Activated CD4-positive, alpha-beta memory T cell treated with anti-CD3 and anti-CD28 coated beads for 36 hours (primary cell): Measurements from ENCODE around the gene GRID2IP. TPM values are rescaled to one million over a fixed set of nuclear protein-coding genes. Genes with fewer than 3 reads are reported as not detected.
"Not testable (repeated sequence)": the region's sequence is repeated elsewhere in the genome, so short reads cannot be mapped to it uniquely, and the experiment has no call there.

Experiments
- CTCF ChIA-PET: fragments of 350-600 bp; sonication (Branson Sonifier 250); formaldehyde crosslinking; loops from one replicate; lab custom pipeline; 2021; ENCODE audit warnings: antibody characterized with exemption, inconsistent platforms; lab: Charles Lee
- POLR2A ChIA-PET: fragments of 350-600 bp; sonication (Branson Sonifier 250); formaldehyde crosslinking; loops from one replicate; lab custom pipeline; 2021; ENCODE audit warnings: antibody characterized with exemption; lab: Charles Lee
- DNase-seq: peaks from one replicate; pipeline ENCODE4 v3.0.0-alpha.2; 2020
- H3K27ac Mint-ChIP-seq: one replicate; pipeline ENCODE4 v1.8.0; 2021; ENCODE audit warnings: mixed read lengths
- H3K27me3 Mint-ChIP-seq: one replicate; pipeline ENCODE4 v1.8.0; 2021; ENCODE audit warnings: mixed read lengths
- H3K36me3 Mint-ChIP-seq: one replicate; pipeline ENCODE4 v1.8.0; 2021; ENCODE audit warnings: mixed read lengths
- H3K4me1 Mint-ChIP-seq: one replicate; pipeline ENCODE4 v1.8.0; 2021; ENCODE audit warnings: low read depth, mixed read lengths
- H3K4me3 Mint-ChIP-seq: one replicate; pipeline ENCODE4 v1.8.0; 2021; ENCODE audit warnings: mild to moderate bottlenecking, mixed read lengths
- H3K9me3 Mint-ChIP-seq: one replicate; pipeline ENCODE4 v1.8.0; 2021; ENCODE audit warnings: mixed read lengths
- intact Hi-C: fragments of 100-400 bp; cut with micrococcal nuclease; formaldehyde crosslinking; loops from one replicate; pipeline ENCODE4 v1.15.1; 2023
- total RNA-seq, 2 experiments: library from RNA; stranded (reverse); gene quantifications; one replicate each; pipeline ENCODE4 v1.2.3, GENCODE V29; 2021

The GRID2IP gene
- total RNA-seq, 2 experiments from 2014 or later = 0.19 to 0.21 TPM

GRCh38 chr7:6451224-6451705 lies 100.0 kb downstream of the GRID2IP start:
- Mint-ChIP-seq H3K4me3 (no peak overlapping the region), H3K4me1 (peaks cover 11% of the 10 kb centered on the region), H3K36me3 (peaks cover 3% of the 10 kb centered on the region), H3K9me3 (no peaks in the 10 kb centered on the region), H3K27ac (no peak overlapping the region), H3K27me3 (no peaks in the 10 kb centered on the region)
- intact Hi-C loops = no loop called here
- ChIA-PET CTCF (no interaction called here), POLR2A (no interaction called here)
- no peak for DNase-seq

GRCh38 chr7:6450591-6450990 lies 100.7 kb downstream of the GRID2IP start:
- POLR2A ChIA-PET, H3K4me3 Mint-ChIP-seq, CTCF ChIA-PET, H3K27ac Mint-ChIP-seq, intact Hi-C loops, DNase-seq, H3K27me3 Mint-ChIP-seq, H3K36me3 Mint-ChIP-seq, H3K9me3 Mint-ChIP-seq: not testable (repeated sequence)
- peaks cover 15% of the 10 kb centered on the region for H3K4me1 Mint-ChIP-seq

GRCh38 chr7:6449884-6450283 lies 101.4 kb downstream of the GRID2IP start:
- CTCF ChIA-PET, POLR2A ChIA-PET, intact Hi-C loops, DNase-seq, H3K9me3 Mint-ChIP-seq, H3K27me3 Mint-ChIP-seq, H3K4me3 Mint-ChIP-seq, H3K27ac Mint-ChIP-seq: not testable (repeated sequence)
- peaks cover 14% of the 10 kb centered on the region for H3K36me3 Mint-ChIP-seq
- peaks cover 21% of the 10 kb centered on the region for H3K4me1 Mint-ChIP-seq

GRCh38 chr7:6448943-6449543 lies 102.2 kb downstream of the GRID2IP start:
- no peak for DNase-seq
- POLR2A ChIA-PET = no interaction called here
- intact Hi-C loops = no loop called here
- Mint-ChIP-seq H3K4me1 (peaks cover 23% of the 10 kb centered on the region), H3K4me3 (peak overlapping the region; percentile 93), H3K36me3 (peaks cover 16% of the 10 kb centered on the region), H3K9me3 (no peaks in the 10 kb centered on the region), H3K27me3 (no peaks in the 10 kb centered on the region), H3K27ac (no peak overlapping the region)
- CTCF ChIA-PET = no interaction called here

GRCh38 chr7:6447581-6448199 lies 103.6 kb downstream of the GRID2IP start, which contains the start of gene DAGLB:
TSS of gene DAGLB (minus strand) at chr7:6447954. CDS start at chr7:6447842, 112 bp downstream.
- Mint-ChIP-seq H3K27me3 (no peaks in the 10 kb centered on the region), H3K9me3 (no peaks in the 10 kb centered on the region), H3K4me3 (peak within 1 kb of the TSS; percentile 93), H3K36me3 (peaks cover 23% of the 10 kb centered on the region), H3K27ac (peak within 1 kb of the TSS; percentile 91), H3K4me1 (peaks cover 27% of the 10 kb centered on the region)
- intact Hi-C loops = loop anchor here (1.0 kb wide), 1 partner anchor 12 kb away; no protein-coding TSS in a partner anchor
- ChIA-PET POLR2A (interaction anchor here (0.6 to 1.4 kb wide), 6 partner anchors 9 to 118 kb away, joined by 3 to 6 read pairs (median 4); no protein-coding TSS in a partner anchor), CTCF (interaction anchor here (1.4 to 2.3 kb wide), 3 partner anchors 10 to 15 kb away, joined by 4 to 11 read pairs (median 6); no protein-coding TSS in a partner anchor)
- peak; percentile 97 for DNase-seq

Other genes starting within 250 kb of the GRID2IP start
- 10 to 100 TPM in 1 of 2 experiments, 1 to 10 TPM in 1; 9.5 to 13.2 TPM for gene FAM220A, start 202.5 kb downstream of the GRID2IP start, total RNA-seq
- gene RAC1, start 176.9 kb downstream of the GRID2IP start, total RNA-seq = 100 to 1,000 TPM; 188 to 196 TPM
- 10 to 100 TPM; 12.8 to 13.6 TPM for gene DAGLB, start 103.5 kb downstream of the GRID2IP start, total RNA-seq
- gene KDELR2, start 67.3 kb downstream of the GRID2IP start, total RNA-seq = 10 to 100 TPM; 72.5 to 80.2 TPM
- gene ZDHHC4, start 26.0 kb upstream of the GRID2IP start, total RNA-seq = 10 to 100 TPM; 31.7 to 44.4 TPM
- 10 to 100 TPM; 25.9 to 27.5 TPM for gene INTS15, start 38.6 kb upstream of the GRID2IP start, total RNA-seq
- 1 to 10 TPM in 1 of 2 experiments, under 1 TPM in 1; 0.99 to 1.2 TPM for gene ZNF853, start 64.1 kb upstream of the GRID2IP start, total RNA-seq
- gene ZNF316, start 85.9 kb upstream of the GRID2IP start, total RNA-seq = 10 to 100 TPM; 19.7 to 21.7 TPM
- 10 to 100 TPM; 14.9 to 15.2 TPM for gene ZNF12, start 155.5 kb upstream of the GRID2IP start, total RNA-seq
- under 1 TPM; 0.24 to 0.43 TPM for gene RSPH10B2, start 202.6 kb upstream of the GRID2IP start, total RNA-seq